GM21786 (cell line): ENCODE results near the gene TMEM108.

Experiments
- ATAC-seq: cut with Tn5 transposase; IDR thresholded peaks from one replicate; pipeline ENCODE4 v1.9.1; 2021; ENCODE audit not compliant: unreplicated experiment

The TMEM108 gene

GRCh38 chr3:133317866-133318265 is 279.7 kb downstream of the TMEM108 start:
- no peak for ATAC-seq

- no peak for ATAC-seq
These were observed 290.2 kb downstream of the TMEM108 start for GRCh38 chr3:133328373-133328772.

GRCh38 chr3:133329626-133330025 is 291.4 kb downstream of the TMEM108 start:
- ATAC-seq = no peak

- no peak for ATAC-seq
These were observed 291.9 kb downstream of the TMEM108 start for GRCh38 chr3:133330065-133330464.

GRCh38 chr3:133330522-133330921 is 292.3 kb downstream of the TMEM108 start:
- ATAC-seq = no peak

GRCh38 chr3:133354721-133355120 is 316.5 kb downstream of the TMEM108 start:
- no peak for ATAC-seq

GRCh38 chr3:133360476-133360875 is 322.3 kb downstream of the TMEM108 start:
- no peak for ATAC-seq

- ATAC-seq = no peak
These were observed 322.8 kb downstream of the TMEM108 start for GRCh38 chr3:133361011-133361410.

GRCh38 chr3:133361435-133361834 is 323.2 kb downstream of the TMEM108 start:
- no peak for ATAC-seq

- ATAC-seq = no peak
These were observed 324.3 kb downstream of the TMEM108 start for GRCh38 chr3:133362539-133362938.

GRCh38 chr3:133364704-133365103 is 326.5 kb downstream of the TMEM108 start:
- ATAC-seq = no peak

GRCh38 chr3:133366921-133367320 is 328.7 kb downstream of the TMEM108 start:
- no peak for ATAC-seq

GRCh38 chr3:133367403-133367802 is 329.2 kb downstream of the TMEM108 start:
- no peak for ATAC-seq

- ATAC-seq = no peak
These were observed 329.8 kb downstream of the TMEM108 start for GRCh38 chr3:133367956-133368355.

- no peak for ATAC-seq
These were observed 330.3 kb downstream of the TMEM108 start for GRCh38 chr3:133368371-133369067.

GRCh38 chr3:133369068-133369440 is 330.9 kb downstream of the TMEM108 start:
- ATAC-seq = no peak

- no peak for ATAC-seq
These were observed 333.0 kb downstream of the TMEM108 start for GRCh38 chr3:133371181-133371580.

GRCh38 chr3:133371676-133372075 is 333.5 kb downstream of the TMEM108 start:
- no peak for ATAC-seq

GRCh38 chr3:133374708-133375402 is 336.7 kb downstream of the TMEM108 start:
- ATAC-seq = no peak

- ATAC-seq = no peak
These were observed 337.2 kb downstream of the TMEM108 start for GRCh38 chr3:133375403-133375745.

- no peak for ATAC-seq
These were observed 338.6 kb downstream of the TMEM108 start for GRCh38 chr3:133376810-133377209.

GRCh38 chr3:133377396-133377795 is 339.2 kb downstream of the TMEM108 start:
- no peak for ATAC-seq

- no peak for ATAC-seq
These were observed 341.7 kb downstream of the TMEM108 start for GRCh38 chr3:133379926-133380325.
